CD4-positive, alpha-beta T cell treated with Interferon alpha-2 for 1 hour (primary cell): ENCODE results near the gene GTF3C4.

Experiments
- DNase-seq, 2 donors: peaks; one replicate each; pipeline ENCODE4 v3.0.0-alpha.2; 2020 to 2022

Gene GTF3C4

DNA sequence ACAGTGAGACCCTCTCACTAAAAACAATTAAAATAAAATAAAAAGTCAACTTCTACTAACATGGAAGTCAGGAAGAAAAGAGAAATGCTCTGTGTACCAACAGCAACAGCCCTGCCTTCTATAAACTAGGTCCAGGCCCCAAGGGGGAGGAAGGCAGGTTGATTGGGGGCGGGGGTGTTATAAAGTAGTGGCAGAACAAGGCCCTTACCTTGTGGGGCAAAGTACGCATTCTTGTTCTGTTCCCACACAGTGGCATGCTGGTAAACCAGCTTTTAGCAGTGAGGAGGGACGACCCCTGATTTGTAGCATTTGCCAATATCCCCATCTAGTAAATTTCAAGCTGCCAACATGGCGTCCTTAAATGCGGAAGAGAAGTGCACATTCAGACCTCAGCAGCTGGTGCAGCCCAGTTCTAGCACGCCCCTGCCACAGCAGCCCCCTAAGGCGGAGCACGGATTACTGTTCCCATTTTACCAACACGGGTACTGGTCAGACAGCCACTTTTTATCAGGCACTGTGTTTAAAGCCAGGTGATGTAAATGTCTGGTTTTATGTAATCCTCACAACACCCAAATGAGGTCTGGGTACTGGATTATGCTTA lies 69.5 kb downstream of the GTF3C4 start:
- DNase-seq: no peak

- DNase-seq: no peak
Measured at GRCh38 chr9:132740526-132741309, 70.5 kb downstream of the GTF3C4 start.

- DNase-seq: no peak
Measured at GRCh38 chr9:132742821-132743311, 72.6 kb downstream of the GTF3C4 start.

GRCh38 chr9:132743931-132744479 lies 73.7 kb downstream of the GTF3C4 start:
- no peak for DNase-seq
